Globus pallidus (tissue), 1 donor: ENCODE data around the gene CCRL2.
"Not testable (repeated sequence)": the region's sequence is repeated elsewhere in the genome, so short reads cannot be mapped to it uniquely, and the experiment has no call there.

ENCODE experiments used
- DNase-seq: peaks from one replicate; pipeline ENCODE4 v3.0.0-alpha.2; 2015; ENCODE audit warnings: low spot score

The CCRL2 gene

DNA sequence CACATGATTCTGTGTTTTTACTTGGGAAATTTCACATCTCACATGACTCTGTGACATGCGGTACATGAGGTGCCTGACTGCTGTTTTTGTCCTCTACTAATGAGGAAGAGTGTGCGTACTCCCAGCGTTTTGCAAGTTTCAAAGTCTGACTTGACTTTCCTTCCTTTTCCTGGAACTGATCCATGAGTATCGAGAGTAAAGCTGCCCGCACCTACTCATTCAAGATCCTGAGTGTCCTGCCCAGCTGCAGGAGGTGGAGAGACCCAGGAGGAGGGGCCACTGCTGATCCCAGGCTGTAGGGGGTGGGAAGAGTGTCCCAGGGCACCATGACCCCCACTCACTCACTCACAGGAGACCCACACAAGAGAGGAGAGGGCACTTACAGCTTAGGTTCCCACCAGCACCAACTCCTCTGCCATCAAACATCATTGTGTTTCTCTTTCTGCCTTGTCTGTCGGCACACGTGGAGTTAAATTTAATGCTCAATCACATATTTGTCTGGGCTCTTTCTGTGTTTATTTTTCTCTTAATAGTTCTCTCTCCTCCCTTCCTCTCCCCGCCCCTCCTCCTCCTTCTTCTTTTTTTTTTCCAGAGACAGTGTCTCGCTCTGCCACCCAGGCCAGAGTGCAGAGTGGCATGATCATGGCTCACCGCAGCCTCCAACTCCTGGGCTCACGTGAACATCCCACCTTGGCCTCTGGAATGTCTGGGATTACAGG lies 1.6 kb upstream of the CCRL2 start:
- DNase-seq: no peak

DNA sequence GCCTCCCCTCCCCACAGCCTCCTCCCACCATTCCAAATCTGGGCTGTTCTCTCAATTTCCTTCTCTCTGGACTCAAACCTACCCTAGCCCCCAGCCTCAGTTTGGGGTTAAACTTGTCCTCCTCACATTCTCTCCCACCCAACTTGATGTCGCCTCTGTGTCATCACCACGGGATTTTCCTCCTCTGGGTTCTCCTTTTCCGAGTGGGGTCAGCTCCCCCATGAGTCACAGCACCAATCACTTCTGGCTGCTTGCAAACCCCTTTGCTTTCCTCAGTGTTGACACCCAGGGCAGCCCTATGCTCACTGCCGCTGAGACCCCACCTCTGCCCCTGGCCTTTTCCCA lies 644 bp upstream of the CCRL2 start:
- DNase-seq: no peak

DNA sequence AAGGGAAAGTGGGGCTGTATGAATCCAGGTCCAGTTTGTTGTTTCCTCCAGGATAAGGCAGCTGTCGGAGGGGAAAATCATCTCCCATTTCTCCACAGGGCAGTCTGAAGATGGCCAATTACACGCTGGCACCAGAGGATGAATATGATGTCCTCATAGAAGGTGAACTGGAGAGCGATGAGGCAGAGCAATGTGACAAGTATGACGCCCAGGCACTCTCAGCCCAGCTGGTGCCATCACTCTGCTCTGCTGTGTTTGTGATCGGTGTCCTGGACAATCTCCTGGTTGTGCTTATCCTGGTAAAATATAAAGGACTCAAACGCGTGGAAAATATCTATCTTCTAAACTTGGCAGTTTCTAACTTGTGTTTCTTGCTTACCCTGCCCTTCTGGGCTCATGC lies 911 bp downstream of the CCRL2 start:
- DNase-seq: no peak

DNA sequence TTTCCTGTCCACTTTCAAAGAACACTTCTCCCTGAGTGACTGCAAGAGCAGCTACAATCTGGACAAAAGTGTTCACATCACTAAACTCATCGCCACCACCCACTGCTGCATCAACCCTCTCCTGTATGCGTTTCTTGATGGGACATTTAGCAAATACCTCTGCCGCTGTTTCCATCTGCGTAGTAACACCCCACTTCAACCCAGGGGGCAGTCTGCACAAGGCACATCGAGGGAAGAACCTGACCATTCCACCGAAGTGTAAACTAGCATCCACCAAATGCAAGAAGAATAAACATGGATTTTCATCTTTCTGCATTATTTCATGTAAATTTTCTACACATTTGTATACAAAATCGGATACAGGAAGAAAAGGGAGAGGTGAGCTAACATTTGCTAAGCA lies 1.8 kb downstream of the CCRL2 start:
- no peak for DNase-seq

DNA sequence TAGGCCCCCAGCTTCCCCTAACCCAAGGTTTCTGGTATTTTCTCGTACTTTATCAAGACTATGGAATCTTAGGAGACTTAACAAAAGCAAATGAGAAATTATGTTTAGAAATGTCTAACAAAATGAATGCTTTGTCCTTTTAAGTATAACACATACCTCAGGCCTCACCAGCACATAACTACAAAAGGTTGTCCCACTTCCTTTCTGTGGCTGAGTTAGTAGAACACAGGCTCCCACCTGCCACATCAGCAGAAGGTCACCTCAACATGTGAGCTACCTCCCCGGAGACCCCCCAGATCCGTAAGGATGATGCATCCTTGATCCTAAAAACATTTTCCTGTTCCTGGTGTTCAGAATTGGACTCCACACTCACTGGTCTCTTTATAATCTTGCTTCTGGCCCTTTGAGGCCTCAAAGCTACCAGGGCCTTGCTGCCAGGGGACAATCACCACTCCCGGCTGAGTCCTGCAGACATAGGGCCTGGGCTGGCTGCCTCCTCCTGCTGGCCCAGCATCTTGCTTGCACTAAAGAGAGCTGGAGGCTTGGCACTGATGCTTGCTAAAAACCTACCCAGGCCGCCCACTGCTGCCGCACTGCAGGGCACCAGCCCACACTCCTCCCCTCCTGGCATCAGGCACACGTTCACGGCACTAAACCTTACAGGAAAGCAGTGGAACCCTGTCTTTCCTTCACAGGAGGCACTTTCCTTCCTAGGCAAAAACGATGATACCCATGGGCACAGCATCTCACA lies 2.9 kb downstream of the CCRL2 start:
- DNase-seq: no peak

DNA sequence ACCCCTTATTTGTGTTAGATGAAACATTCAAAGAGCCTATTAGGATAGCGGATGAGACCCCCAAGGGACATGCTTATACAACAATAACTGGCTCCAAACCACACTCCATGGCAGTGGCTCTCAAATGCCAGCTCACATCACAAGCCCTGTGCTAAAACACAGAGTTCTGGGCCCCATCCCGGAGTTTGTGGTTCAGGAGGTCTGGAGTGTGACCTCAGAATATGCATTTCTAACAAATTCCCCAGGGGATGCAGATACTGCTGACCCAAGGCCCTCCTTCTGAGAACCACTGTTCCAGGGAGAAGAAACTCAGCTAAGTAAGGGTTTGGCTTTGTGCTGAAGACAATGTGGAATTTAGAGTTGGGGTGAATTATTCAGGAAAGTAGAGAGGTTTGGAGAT lies 3.6 kb downstream of the CCRL2 start:
- DNase-seq: no peak

DNA sequence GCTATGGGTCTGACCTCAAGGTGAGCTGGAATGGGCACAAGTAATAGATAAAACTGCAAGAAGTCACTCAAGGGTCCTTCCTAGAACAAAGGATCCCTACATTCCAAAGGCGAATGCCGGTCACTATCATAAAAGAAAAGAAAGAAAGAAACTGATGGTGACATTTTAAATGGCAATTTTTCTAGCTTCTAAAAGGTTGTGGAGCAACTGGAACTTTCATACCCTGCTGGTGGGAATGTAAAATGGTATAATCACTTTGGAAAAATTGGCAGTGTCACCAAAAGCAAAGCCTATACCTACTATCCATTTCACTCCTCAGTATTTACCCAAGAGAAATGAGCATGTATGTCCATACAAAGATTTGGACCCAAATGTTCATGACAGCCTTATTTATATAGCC lies 4.2 kb downstream of the CCRL2 start:
- DNase-seq: no peak

DNA sequence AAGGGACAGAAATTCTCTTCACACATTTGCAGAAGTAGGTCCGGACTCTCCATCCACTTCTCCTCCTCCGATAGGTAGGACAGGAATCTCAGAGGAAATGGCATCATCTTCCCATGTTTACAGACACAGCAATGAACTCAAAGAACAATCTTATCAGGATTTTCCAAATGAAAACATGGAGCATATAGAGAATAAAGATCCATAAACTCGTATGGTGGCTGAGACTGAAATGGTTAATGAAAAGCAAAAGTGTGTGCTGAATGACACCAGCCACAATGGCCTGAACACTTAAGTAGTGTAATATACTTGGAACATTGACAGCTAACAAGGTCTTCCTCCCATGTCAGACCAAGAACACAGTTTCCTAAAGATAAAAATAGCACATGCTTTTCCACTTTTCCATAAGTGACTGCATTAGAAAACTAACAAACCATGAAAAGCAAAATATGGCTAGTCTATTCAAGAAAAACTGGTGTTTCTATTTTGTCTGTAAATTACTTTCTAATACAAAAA lies 5.8 kb downstream of the CCRL2 start:
- no peak for DNase-seq

DNA sequence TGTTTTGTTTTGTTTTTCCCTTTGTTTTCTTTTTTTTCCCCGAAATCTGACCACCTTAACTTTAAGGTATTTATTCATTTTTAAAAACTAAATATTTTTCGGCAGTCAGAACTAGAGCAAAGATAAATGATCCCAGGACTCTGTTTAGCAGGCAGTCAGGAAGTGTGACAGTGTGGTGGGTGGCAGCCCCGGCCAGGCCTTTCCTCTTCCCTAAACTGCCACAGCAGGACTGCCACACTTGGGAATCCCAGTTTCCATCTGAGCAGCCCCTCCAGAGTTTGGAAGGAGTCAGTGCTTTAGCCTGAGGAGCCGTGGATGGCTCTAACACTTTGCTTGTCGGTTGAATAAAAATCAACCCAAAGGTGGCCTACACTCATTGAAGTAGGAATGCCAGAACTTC lies 6.9 kb downstream of the CCRL2 start:
- no peak for DNase-seq

DNA sequence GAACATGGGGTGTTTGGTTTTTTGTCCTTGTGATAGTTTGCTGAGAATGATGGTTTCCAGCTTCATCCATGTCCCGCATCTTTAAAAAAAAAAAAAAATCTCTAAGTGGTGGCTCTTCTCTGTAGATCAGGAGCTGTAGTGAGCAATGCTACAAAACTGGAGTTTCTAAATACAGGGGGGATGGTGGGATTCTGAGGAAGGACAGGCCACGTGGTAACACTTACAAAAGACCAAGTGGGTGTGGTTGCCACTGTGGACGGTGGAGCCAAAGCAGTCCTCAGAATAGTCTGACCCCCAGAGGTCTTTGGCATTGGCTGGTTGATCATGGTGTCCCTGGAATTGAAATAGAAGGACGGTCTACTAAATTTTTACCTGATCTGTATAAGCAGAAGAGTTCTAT lies 7.7 kb downstream of the CCRL2 start:
- DNase-seq: no peak

DNA sequence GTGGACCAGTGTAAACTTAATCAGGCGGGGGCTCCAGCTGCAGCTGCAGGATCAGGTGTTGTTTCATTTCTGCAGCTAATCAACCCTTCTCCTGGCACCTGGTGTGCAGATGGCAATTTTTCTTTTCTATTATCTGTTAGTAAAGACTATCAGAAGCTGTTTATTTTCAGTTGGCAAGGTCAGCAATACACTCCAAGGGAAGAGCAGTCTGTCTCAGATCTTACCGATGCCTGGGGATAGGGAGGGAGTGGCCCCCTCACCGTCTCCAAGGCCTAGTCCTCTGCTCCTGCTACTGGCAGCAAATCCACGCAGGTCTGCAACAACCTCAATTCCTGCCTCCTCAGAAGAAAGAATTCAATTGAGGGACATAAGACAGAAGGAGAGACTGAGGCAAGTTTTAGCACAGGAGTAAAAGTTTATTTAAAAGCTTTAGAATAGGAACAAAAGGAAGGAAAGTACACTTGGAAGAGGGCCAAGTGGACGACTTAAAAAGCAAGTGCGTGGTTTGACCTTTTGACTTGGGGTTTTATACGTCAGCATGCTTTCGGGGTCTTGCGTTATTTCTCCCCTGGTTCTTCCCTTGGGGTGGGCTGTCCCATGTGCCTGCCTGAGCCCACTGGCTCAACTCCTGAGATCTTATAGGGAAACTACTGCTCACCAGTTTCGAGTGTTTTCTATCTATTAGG lies 9.2 kb downstream of the CCRL2 start:
- DNase-seq: no peak

DNA sequence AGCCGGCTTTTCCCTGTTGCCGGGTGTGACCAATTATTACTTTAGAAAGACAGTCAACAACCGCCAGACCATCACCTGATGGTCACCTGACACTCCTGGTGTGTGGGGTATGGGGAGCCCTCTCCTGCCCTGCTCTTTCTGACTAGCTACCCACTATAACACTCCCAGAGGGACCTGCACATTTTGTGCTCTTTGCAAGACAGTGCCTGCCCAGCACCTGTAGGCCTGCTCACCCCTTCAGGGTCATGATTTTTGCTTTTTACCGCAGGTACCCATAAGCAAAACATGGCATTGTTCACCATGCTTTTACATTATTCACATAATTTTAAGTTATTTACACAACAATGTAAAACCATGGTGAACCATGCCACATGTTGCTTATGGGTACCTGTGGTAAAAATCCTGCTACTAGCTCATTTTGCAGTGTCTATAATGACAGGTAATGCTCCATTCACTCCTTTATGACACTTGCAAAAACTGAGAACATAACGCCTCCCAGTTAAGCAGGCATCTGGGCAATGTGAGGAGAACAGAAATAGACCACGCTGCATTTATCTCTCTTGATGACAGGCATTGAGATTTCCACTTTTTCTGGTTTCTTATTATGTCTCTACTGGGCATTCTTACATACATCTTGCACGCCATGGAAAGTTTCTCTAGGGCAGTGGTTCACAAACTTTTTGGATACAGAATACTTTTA lies 9.9 kb downstream of the CCRL2 start:
- DNase-seq: no peak

DNA sequence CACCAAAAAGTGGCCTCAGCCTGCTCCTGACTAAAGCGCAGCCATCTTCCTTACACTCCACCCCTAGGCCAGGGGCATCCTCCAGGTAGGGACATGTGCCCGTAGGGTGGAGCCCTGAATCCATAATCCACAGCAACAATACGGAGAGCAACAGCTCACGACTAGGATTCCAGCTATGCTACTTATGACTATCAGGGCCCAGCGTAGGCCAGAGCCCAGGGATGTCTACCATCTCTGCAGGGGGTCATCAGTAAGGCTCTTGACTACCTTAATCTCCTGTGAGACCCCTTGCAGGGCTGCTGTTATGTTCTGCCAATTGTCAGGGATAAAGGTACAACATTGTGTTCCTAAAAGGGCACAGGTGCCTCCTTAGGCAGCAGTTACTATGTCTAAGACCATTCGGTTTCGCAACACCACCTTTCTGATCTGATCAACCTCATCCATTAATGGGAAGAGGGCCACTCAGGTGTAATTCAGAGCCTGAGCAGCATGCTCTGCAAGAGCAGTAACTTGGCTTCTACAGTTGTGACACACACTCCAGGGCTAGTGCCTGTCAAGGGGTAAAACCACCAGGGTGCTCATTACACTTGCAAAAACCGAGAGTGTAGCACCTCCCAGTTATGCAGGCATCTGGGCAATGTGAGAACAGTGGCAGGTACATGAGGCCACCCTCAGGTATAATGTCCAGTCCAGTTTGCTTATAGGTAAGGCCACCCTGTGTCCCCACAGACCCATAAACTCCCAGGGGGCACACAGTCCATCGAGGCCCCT lies 11.0 kb downstream of the CCRL2 start:
- no peak for DNase-seq

DNA sequence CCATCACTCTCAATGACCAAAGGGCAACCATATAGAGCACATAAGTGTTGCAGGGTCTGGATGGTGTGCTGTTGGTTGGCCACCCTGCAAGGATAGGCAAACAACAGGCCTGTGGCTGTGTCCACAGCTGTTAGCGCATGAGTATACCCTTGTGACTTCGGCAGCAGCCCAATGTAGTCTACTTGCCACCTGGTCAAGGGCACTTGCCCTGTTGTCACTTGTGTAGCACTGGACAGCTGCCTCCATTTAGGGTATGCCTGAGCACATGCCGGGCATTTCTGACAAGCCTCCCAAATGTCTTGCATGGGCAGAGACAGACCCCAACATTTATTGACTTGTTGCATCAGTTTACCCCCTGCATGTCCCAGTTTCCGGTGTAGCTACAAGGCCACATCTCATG lies 12.8 kb downstream of the CCRL2 start:
- no peak for DNase-seq

DNA sequence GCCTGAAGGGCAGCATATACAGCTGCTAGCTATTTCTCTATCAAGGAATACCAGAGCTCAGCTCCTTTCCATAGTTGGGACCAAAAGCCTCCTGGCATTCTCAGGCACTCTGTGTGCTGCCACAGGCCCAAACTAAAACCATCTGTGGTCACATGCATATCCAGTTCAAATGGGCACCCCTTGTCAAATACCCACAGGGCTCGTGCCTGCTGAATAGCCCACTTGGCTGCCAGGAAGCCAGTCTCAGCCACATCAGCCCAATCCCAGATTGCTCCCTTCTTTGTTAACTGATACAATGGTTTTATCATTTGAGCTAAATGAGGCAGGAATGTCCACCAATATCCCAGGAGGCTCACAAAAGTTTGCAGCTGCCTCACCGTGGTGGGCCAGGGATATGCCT lies 13.9 kb downstream of the CCRL2 start:
- no peak for DNase-seq

DNA sequence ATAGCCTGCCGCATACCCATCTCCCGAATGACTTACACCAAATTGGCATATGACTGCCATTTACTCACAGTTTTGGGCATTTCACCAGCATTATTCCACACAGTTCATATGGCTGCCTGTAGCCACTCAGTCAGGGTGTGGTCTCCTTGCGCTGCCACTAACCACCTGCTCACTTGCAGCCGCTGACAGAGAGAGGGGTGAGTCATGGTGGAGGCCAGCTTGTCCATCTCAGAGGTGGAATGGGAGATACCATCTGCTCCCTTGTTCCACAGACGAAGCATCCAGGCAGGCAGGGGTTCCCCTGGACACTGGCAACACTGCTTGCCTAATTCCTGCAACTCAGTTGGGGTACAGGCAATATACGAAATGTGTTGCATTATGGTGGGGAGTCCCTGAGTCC lies 15.6 kb downstream of the CCRL2 start:
- no peak for DNase-seq

DNA sequence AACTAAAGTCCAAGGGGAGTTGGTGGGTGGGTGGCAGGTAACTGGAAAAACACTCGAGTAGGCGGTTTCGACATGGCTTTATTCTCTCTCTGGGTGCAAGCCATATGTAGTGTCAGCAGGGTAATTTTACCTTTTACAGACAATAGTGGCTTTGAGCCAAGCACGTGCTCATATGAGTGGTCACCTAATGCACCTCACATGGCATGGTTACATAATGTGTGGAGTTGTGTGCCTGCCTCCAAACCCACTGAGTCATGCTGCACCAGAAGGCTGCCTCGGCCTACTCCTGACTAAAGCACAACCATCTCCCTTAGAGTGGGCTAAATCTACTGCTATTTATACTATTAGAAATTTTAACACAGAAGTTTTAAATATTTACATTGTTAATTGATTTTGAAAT lies 16.5 kb downstream of the CCRL2 start:
- DNase-seq: no peak

DNA sequence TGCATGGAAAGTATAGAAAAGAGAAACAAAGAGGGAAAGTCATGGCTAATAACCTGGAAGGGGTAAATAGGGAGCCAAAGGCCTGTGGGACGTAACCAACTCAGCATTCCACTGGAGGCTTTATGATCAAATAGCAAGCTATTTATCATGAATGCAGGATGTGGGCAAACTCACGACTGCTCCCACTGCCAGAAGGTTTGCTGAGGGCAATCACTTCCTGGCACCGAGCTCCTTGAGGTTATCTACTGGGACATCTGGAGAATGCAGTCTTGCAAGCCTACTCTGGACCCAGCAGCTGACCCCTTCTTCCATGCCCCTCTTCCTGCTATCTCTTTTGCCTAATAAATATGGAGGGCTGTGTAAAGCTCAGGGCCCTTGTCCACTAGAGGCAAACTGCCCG lies 19.4 kb downstream of the CCRL2 start:
- DNase-seq: not testable (repeated sequence)

DNA sequence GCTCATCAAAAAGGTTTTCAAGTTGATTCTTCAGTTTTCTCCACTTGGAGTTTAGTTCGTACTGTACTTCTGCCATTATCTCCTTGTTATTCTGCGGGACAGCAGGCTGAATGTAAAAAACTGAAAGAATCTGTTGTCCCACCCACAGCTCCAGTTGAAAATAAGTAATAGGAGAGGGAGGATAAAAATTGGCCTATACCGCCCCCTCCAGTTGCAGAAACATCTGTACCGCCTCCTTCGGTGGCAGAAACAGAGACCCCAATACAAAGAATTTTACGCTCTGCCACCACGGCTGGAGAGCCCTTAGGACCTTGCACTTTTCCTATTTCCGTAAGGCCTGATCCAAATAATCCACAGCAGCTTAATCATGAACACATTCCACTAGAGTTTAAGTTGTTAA lies 20.3 kb downstream of the CCRL2 start:
- not testable (repeated sequence) for DNase-seq

DNA sequence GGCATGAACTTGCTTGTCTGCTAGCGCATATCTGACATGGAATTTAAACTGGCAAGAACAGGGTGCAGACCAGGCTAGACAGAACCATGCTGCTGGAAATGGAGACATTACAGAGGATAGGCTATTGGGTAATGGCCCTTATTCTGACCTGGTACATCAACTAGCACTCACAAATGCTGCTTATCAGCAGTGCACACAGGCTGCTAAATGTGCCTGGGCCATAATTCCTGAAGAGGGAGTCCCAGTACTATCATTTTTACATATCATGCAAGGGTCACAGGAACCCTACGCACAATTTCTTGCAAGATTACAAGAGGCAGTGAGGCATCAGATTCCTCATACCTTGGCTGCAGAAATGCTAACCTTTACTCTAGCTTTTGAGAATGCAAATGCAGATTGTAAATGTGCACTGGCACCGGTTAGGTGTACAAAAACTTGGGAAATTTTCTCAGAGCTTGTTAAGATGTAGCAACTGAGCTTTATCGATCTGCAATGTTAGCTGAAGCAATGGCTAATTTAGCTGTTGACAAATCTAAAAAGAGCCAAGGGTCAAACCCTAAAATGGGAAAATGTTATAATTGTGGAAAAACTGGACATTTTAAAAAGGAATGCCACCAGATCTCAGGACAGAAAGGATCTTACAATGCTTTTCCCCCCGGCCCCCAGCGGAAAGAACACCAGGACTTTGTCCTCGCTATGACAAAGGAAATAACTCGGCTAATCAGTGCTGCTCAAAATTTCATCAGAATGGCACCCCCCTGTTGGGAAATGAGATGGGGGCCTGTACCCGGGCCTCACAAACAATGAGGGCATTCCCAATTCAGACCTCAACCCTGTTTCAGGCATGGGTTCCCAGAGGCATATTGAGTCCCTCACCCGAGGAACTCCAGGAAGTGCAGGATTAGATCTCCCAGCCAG lies 21.1 kb downstream of the CCRL2 start:
- DNase-seq: no peak

DNA sequence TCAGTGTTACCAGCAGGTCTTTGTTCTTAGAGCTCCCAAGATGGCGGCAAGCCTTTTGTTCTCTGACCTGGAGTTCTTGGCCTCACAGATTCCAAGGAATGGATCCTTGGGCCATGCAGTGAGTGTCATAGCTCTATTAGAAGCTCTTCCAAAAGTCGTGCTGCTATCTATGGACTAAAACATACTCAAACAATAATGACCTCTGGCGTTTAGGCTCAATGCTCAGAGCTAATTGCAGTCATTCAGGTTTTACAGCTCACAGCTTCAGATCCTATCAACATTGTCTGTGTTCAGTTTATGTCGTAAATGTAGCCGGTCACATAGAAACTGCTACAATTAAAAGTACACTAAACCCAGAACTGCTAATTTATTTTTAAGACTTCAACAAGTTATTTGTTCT lies 22.2 kb downstream of the CCRL2 start:
- no peak for DNase-seq
